ENCODE results near the gene CDIPT. TPM values are rescaled to one million over a fixed set of nuclear protein-coding genes. Genes with fewer than 3 reads are reported as not detected.

The CDIPT gene
- total and polyA plus RNA-seq, 2 experiments from 2014 or later, result 97.1 to 147 TPM

DNA sequence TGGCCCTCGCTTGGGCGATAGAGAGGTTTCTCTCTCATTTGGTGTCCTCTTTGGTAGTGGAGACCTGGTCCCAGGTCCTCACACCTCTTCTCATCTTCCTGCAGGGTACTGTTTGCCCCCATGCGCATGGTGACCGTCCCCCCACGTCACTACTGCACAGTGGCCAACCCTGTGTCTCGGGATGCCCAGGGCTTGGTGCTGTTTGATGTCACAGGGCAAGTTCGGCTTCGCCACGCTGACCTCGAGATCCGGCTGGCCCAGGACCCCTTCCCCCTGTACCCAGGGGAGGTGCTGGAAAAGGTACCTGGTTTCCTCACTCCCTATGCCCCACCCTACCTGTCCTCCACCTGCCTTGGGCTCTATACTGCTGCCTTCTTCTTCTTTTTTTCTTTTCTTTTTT is 32.3 kb downstream of the CDIPT start:
- Histone ChIP-seq H3K4me2 (peak overlapping the region; percentile 64), H3K9me3 (ENCODE audit: low read depth) (no peaks in the 10 kb centered on the region), H4K20me1 (ENCODE audit: insufficient read depth, poor library complexity, severe bottlenecking) (no peaks in the 10 kb centered on the region), H3K27ac (peak overlapping the region; percentile 92), H3K9me2 (replicated peaks; ENCODE audit: insufficient read depth) (no peaks in the 10 kb centered on the region), H3K4me3 (no peak overlapping the region), H3K27me3 (no peaks in the 10 kb centered on the region), H3K4me1 (ENCODE audit: insufficient read depth) (peaks cover 20% of the 10 kb centered on the region), H2AFZ (no peak overlapping the region), H3K79me2 (peaks cover 29% of the 10 kb centered on the region), H3K36me3 (replicated peaks; ENCODE audit: insufficient read depth, low read depth) (no peaks in the 10 kb centered on the region)
- WGBS (ENCODE audit: low lambda C conversion rate, missing lambda C conversion rate), result 96% methylated on average over 10 of the region's 11 CpGs
- DNase-seq (ENCODE audit: low spot score), result no peak
- TF ChIP-seq, protein P1, sequence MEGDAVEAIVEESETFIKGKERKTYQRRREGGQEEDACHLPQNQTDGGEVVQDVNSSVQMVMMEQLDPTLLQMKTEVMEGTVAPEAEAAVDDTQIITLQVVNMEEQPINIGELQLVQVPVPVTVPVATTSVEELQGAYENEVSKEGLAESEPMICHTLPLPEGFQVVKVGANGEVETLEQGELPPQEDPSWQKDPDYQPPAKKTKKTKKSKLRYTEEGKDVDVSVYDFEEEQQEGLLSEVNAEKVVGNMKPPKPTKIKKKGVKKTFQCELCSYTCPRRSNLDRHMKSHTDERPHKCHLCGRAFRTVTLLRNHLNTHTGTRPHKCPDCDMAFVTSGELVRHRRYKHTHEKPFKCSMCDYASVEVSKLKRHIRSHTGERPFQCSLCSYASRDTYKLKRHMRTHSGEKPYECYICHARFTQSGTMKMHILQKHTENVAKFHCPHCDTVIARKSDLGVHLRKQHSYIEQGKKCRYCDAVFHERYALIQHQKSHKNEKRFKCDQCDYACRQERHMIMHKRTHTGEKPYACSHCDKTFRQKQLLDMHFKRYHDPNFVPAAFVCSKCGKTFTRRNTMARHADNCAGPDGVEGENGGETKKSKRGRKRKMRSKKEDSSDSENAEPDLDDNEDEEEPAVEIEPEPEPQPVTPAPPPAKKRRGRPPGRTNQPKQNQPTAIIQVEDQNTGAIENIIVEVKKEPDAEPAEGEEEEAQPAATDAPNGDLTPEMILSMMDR (IDR thresholded peaks at IDR 0.05; ENCODE audit: poor library complexity), result no peak

DNA sequence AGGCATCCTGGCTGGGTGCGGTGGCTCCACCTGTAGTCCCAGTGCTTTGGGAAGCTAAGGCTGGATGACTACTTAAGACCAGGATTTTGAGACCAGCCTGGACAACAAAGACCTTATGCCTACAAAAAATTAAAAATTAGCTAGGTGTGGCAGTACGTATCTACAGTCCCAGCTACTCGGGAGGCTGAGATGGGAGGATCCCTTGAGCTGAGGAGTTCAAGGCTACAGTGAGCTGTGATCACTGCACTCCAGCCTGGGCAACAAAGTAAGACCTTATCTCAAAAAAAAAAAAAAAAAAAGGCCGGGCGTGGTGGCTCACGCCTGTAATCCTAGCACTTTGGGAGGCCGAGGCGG is 36.7 kb downstream of the CDIPT start:
- H3K9me2 ChIP-seq (replicated peaks; ENCODE audit: insufficient read depth), result no peaks in the 10 kb centered on the region
- H3K4me3 ChIP-seq, result no peak overlapping the region
- H3K27me3 ChIP-seq, result no peaks in the 10 kb centered on the region
- 90% methylated on average over 8 of the region's 8 CpGs for WGBS (ENCODE audit: low lambda C conversion rate, missing lambda C conversion rate)
- peak overlapping the region; percentile 71 for H3K4me2 ChIP-seq
- H3K9me3 ChIP-seq (ENCODE audit: low read depth), result no peaks in the 10 kb centered on the region
- DNase-seq (ENCODE audit: low spot score), result no peak
- H3K79me2 ChIP-seq, result peaks cover 64% of the 10 kb centered on the region
- H3K27ac ChIP-seq, result peak overlapping the region; percentile 91
- peaks cover 3% of the 10 kb centered on the region for H4K20me1 ChIP-seq (ENCODE audit: insufficient read depth, poor library complexity, severe bottlenecking)
- no peak overlapping the region for H2AFZ ChIP-seq
- TF ChIP-seq, protein P1 (IDR thresholded peaks at IDR 0.05; ENCODE audit: poor library complexity), result no peak
- TF ChIP-seq EZH2 (IDR thresholded peaks at IDR 0.05; ENCODE audit: borderline replicate concordance) (no peak), EZH2phosphoT487 (IDR thresholded peaks at IDR 0.05; ENCODE audit: low read depth, severe bottlenecking, unreplicated experiment) (no peak)
- H3K4me1 ChIP-seq (ENCODE audit: insufficient read depth), result peaks cover 56% of the 10 kb centered on the region
- H3K36me3 ChIP-seq (replicated peaks; ENCODE audit: insufficient read depth, low read depth), result no peaks in the 10 kb centered on the region

DNA sequence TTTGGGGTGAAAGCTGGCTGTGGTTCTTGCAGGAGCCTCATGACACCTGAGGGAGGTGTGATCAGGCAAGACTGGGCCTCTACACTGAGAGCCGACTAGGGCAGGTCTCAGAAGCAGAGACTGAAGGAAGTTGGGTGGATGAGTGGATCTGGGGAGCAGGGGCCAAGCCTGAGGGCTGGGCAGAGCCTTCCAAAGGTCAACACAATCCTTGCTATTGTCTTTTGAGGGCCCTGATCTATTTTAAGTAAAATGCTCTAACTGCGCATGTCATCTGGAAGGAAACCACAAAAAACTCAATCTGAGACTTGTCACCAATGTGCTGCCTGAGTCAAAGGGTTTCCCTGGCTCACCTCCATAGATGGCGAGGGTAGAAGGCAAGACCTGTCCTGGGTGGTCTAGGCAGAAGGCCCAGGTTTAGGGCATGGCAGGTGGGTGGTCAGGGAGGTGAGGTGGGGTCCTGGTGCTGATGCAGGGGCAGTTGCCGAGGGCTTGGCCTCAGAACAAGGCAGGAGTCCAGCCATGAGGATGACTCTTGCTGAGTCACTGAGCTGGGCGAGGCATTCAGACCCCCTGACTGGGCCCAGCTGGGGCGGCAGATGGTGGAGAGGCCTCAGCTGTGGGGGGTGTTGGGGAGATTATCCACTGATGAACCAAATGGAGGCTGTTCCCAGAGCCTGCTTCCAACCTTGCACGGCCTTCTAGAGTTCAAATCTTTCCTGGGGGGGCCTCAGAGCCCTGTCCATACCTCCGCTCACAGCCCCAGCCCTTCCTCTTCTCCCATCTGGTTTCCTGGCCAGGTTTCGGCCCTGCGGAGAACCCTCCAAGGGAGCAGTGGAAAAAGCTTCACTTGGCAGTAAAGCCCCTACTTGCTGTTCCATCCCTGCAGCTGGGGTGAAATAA is 37.6 kb downstream of the CDIPT start:
- Histone ChIP-seq H3K9me2 (replicated peaks; ENCODE audit: insufficient read depth) (no peaks in the 10 kb centered on the region), H3K4me3 (no peak overlapping the region), H4K20me1 (ENCODE audit: insufficient read depth, poor library complexity, severe bottlenecking) (peaks cover 3% of the 10 kb centered on the region), H3K36me3 (replicated peaks; ENCODE audit: insufficient read depth, low read depth) (no peaks in the 10 kb centered on the region), H3K9me3 (ENCODE audit: low read depth) (no peaks in the 10 kb centered on the region), H3K27ac (peak overlapping the region; percentile 91), H3K27me3 (no peaks in the 10 kb centered on the region), H3K4me1 (ENCODE audit: insufficient read depth) (peaks cover 59% of the 10 kb centered on the region), H3K4me2 (peak overlapping the region; percentile 71), H3K79me2 (peaks cover 65% of the 10 kb centered on the region), H2AFZ (no peak overlapping the region)
- no peak for DNase-seq (ENCODE audit: low spot score)
- TF ChIP-seq, protein P1 (IDR thresholded peaks at IDR 0.05; ENCODE audit: poor library complexity), result no peak
- no peak for TF ChIP-seq EZH2 (IDR thresholded peaks at IDR 0.05; ENCODE audit: borderline replicate concordance)
- TF ChIP-seq EZH2phosphoT487 (IDR thresholded peaks at IDR 0.05; ENCODE audit: low read depth, severe bottlenecking, unreplicated experiment), result no peak
- 85% methylated on average over 10 of the region's 10 CpGs for WGBS (ENCODE audit: low lambda C conversion rate, missing lambda C conversion rate)
